ENCODE data around the gene UNKL. TPM values are rescaled to one million over a fixed set of nuclear protein-coding genes. Genes with fewer than 3 reads are reported as not detected.

UNKL gene
- total and polyA plus RNA-seq, 7 donors: 17.3 to 58.7 (median 32.6) TPM

- no peak for TF ChIP-seq CTCF (IDR thresholded peaks at IDR 0.05)
- WGBS, 3 donors: 90 to 92% (median 90%) methylated on average over 36 to 43 of the region's 43 CpGs
- H3K4me1 ChIP-seq: no peaks in the 10 kb centered on the region
- H3K27me3 ChIP-seq (ENCODE audit: insufficient read depth in 3 of 3, low read length in 2 of 3): no peaks in the 10 kb centered on the region
- H3K4me3 ChIP-seq: no peak overlapping the region
- intact Hi-C loops (cut with DNase I): loop anchor here in 1 of 2 donors (5.0 kb wide), 1 partner anchor 55 kb away; no protein-coding TSS in a partner anchor
- no peak overlapping the region for H3K27ac ChIP-seq
- no peak for DNase-seq
- no peaks in the 10 kb centered on the region for H3K9me3 ChIP-seq
- peaks cover 6 to 87% of the 10 kb centered on the region in 2 donors for H3K36me3 ChIP-seq (ENCODE audit: insufficient read depth in 1 of 2, low read depth in 1 of 2)
- ATAC-seq: no peak
Observed at GRCh38 chr16:1361685-1362360, 52.7 kb downstream of the UNKL start.

- peak overlapping the region; percentile 23 for H3K27ac ChIP-seq
- DNase-seq: no peak
- H3K4me1 ChIP-seq: peaks cover 9% of the 10 kb centered on the region
- peaks cover 4 to 49% of the 10 kb centered on the region in 2 donors for H3K36me3 ChIP-seq (ENCODE audit: insufficient read depth in 1 of 2, low read depth in 1 of 2)
- H3K9me3 ChIP-seq: no peaks in the 10 kb centered on the region
- 77 to 81% (median 79%) methylated on average over 19 of the region's 19 CpGs for WGBS, 3 donors
- H3K27me3 ChIP-seq (ENCODE audit: insufficient read depth in 3 of 3, low read length in 2 of 3): no peaks in the 10 kb centered on the region
- intact Hi-C loops (cut with DNase I): no loop called here
- peak; percentile 42 to 76 (median 64) for ATAC-seq
- TF ChIP-seq CTCF (IDR thresholded peaks at IDR 0.05): no peak
- H3K4me3 ChIP-seq: no peak overlapping the region
Observed at GRCh38 chr16:1357906-1358566, 56.5 kb downstream of the UNKL start.

- ATAC-seq (no peak), DNase-seq (no peak)
- 66 to 74% (median 66%) methylated on average over 29 to 33 of the region's 33 CpGs for WGBS, 3 donors
- intact Hi-C loops (cut with DNase I): no loop called here
- Histone ChIP-seq H3K4me1 (peaks cover 17% of the 10 kb centered on the region), H3K9me3 (no peaks in the 10 kb centered on the region), H3K27me3 (ENCODE audit: insufficient read depth in 3 of 3, low read length in 2 of 3) (no peaks in the 10 kb centered on the region), H3K36me3 (ENCODE audit: insufficient read depth in 1 of 2, low read depth in 1 of 2) (peaks cover 0 to 31% of the 10 kb centered on the region in 2 donors), H3K27ac (no peak overlapping the region), H3K4me3 (no peak overlapping the region)
- TF ChIP-seq CTCF (IDR thresholded peaks at IDR 0.05): no peak
Observed at GRCh38 chr16:1356061-1356900, 58.2 kb downstream of the UNKL start.

GRCh38 chr16:1355591-1355990, 58.9 kb downstream of the UNKL start:
- DNase-seq (no peak), ATAC-seq (no peak)
- WGBS, 3 donors: 72 to 80% (median 73%) methylated on average over 15 of the region's 15 CpGs
- no peak for TF ChIP-seq CTCF (IDR thresholded peaks at IDR 0.05)
- Histone ChIP-seq H3K4me1 (peaks cover 22% of the 10 kb centered on the region), H3K27ac (no peak overlapping the region), H3K27me3 (ENCODE audit: insufficient read depth in 3 of 3, low read length in 2 of 3) (no peaks in the 10 kb centered on the region), H3K9me3 (no peaks in the 10 kb centered on the region), H3K4me3 (no peak overlapping the region), H3K36me3 (ENCODE audit: insufficient read depth in 1 of 2, low read depth in 1 of 2) (peaks cover 0 to 24% of the 10 kb centered on the region in 2 donors)
- intact Hi-C loops (cut with DNase I): no loop called here

Measured in psoas muscle (tissue), 8 donors.